AG09309 (cell line): ENCODE results near the gene KAZALD1.

ENCODE experiments used
- DNase-seq: peaks from one replicate; pipeline ENCODE4 v3.0.0-alpha.2; 2010; ENCODE audit warnings: low read depth
- H3K4me3 ChIP-seq: 2 replicates; pipeline ENCODE4 v1.5.1; 2011; ENCODE audit warnings: mild to moderate bottlenecking, low read depth, low read length, moderate library complexity; ENCODE audit not compliant: control insufficient read depth
- CTCF ChIP-seq: IDR thresholded peaks from 2 replicates; pipeline ENCODE4 v1.5.1; 2011; ENCODE audit warnings: mild to moderate bottlenecking, low read depth, low read length, inconsistent platforms; ENCODE audit not compliant: insufficient read depth, control insufficient read depth; ENCODE audit errors: missing control alignments

The KAZALD1 gene

GRCh38 chr10:101089520-101090299 lies 27.9 kb downstream of the KAZALD1 start:
- no peak for DNase-seq
- no peak overlapping the region for H3K4me3 ChIP-seq

DNA sequence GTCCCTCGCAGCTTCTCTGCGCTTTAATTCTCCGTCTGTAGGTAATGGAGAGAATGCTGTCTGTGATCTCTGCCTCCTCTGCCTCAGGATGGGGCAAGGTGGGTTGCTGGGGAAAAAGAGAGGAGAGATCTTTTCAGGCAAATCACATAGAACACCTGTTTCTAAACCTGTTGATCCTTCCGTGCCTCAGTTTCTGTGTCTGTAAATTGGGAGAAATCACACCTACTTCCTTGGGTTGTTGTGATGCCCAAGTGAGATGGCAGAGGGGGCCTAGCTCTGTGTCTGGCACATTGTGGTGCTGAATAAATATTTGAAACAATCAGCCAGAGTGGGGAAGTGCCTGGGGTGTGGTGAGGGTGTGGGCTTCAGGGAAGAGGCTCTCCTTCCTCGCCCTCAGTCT lies 28.8 kb downstream of the KAZALD1 start:
- no peak for TF ChIP-seq CTCF
- DNase-seq = no peak

More at GRCh38 chr10:101089520-101090299, 27.9 kb downstream of the KAZALD1 start:
- TF ChIP-seq CTCF = no peak

DNA sequence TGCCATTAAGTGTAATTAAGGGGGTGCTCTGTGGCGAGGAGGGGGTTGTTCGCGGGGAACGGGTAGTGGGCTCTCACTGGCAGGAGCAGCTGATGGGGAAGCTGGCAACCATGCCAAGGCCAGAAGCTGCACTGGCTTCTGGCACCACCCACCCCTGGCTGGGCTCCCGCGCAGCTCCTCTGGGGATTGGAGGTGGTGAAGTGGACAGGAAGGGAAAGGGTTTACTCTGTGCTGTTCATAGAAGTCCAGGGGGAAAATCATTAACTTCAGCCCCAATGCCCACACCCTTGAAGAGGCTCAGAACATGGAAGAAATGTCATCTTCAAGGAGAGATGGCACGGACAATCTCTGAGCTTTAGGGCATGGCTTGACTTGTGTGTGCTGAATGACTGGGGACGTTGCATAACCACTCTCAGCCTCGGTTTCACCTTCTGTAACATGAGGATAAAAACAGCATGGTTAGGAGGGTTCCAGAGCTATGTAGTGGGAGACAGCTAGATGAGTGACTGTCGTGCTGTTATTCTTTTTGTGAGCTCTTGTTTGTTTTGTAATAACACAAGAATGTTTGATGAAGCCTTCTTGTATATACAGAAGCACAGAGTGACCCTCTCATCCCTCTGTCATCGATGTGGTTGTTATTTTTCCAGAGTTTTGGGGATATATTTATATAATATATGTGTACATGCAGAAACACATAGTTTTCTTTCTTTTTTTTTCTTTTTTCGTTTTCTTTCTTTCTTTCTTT lies 29.9 kb downstream of the KAZALD1 start:
- TF ChIP-seq CTCF = no peak
- H3K4me3 ChIP-seq = no peak overlapping the region
- no peak for DNase-seq

More for the DNA sequence above, 28.8 kb downstream of the KAZALD1 start:
- H3K4me3 ChIP-seq = no peak overlapping the region

GRCh38 chr10:101092881-101093354 lies 31.1 kb downstream of the KAZALD1 start:
- no peak for TF ChIP-seq CTCF
- DNase-seq = no peak
- H3K4me3 ChIP-seq = no peak overlapping the region

DNA sequence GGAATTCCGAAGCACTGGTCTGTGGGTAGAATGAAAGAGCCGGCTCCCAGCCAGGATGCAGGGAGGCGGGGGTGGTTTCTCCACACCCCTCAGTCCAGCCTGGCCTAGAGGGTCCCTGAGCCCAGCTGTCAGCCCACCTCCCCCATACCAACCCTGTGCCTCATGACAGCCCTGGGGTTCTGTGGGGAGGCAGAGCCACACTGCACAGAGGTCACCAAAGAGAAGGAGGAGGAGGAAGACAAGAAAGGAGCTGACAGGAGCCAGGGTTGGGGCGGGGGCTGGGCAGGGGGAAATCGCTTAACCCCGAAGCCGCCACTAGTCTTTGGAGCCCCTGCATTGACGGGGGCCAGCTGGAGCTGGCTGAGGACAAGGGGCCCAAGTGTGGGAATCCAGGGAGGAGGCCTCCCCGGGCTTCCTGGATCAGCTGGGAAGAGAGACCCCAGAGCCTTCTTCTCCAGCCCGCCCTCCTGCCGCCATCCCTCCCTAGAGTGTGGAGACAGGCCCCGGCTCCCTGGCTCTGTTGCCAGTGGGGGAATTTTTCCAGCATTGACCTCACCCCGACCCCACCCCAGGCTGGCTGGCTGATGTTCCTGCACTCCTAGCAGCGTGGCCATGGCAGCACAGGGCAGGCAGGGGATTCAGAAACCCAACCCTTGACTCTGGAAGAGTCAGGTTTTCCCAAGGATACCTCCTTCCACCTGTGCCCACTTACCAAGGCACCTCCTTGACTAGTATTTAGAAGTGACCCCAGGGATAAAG lies 32.5 kb downstream of the KAZALD1 start:
- DNase-seq = no peak
- H3K4me3 ChIP-seq = no peak overlapping the region
- no peak for TF ChIP-seq CTCF

DNA sequence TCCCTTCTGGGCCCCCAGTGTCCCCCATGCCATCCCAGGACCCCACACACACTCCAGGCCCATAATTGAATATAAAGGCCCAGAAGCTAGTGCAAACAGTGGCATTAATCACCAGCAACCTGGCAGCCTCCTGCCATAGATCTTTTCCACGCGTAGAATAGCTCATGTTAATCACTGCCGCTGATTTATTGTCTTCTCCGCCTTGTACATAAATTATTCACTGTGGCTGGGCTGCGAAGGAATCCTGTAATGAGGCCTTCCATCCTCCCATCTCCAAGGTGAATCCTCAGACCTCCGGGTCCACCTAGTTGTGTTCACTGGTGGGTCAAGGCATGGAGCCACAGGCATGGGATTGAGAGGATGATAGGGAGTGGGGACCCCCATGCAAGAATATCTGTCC lies 33.2 kb downstream of the KAZALD1 start:
- DNase-seq = no peak
- no peak for TF ChIP-seq CTCF
- H3K4me3 ChIP-seq = no peak overlapping the region
